Sigmoid colon (tissue), 4 donors: ENCODE data around the gene PAOX.

ENCODE experiments used
- POLR2A ChIP-seq, 2 donors: fragments of 450-650 bp; IDR thresholded peaks; one replicate each; pipeline ENCODE4 v1.6.1; 2016; ENCODE audit warnings: antibody characterized with exemption in 2 of 2, mild to moderate bottlenecking in 2 of 2, moderate library complexity in 2 of 2
- POLR2AphosphoS5 ChIP-seq, 4 donors: sonication (generic); formaldehyde crosslinking; IDR thresholded peaks; one replicate each; pipeline ENCODE4 v1.6.1; 2017; ENCODE audit warnings: antibody characterized with exemption in 4 of 4

- no peak for TF ChIP-seq POLR2A (IDR thresholded peaks at IDR 0.05)
- TF ChIP-seq POLR2AphosphoS5 (IDR thresholded peaks at IDR 0.05) = peak in 3 of 4 donors; percentile 7 to 46 (median 39)
These were observed 21.5 kb upstream of the PAOX start, which contains the start of gene FUOM for GRCh38 chr10:133357285-133358161.
